Colonic mucosa (tissue), 4 donors: ENCODE results near the gene SPEN. TPM values are rescaled to one million over a fixed set of nuclear protein-coding genes. Genes with fewer than 3 reads are reported as not detected.

Experiments used
- DNase-seq: peaks from one replicate; pipeline ENCODE4 v3.0.0-alpha.2; 2020
- H3K27ac ChIP-seq: fragments of 200-600 bp; one replicate; pipeline ENCODE4 v1.8.0; 2021
- H3K27me3 ChIP-seq: fragments of 200-600 bp; one replicate; pipeline ENCODE4 v1.8.0; 2021
- H3K36me3 ChIP-seq: fragments of 200-600 bp; one replicate; pipeline ENCODE4 v1.8.0; 2021
- H3K4me1 ChIP-seq: fragments of 200-600 bp; one replicate; pipeline ENCODE4 v1.8.0; 2021; ENCODE audit warnings: mild to moderate bottlenecking
- H3K4me3 ChIP-seq: fragments of 200-600 bp; one replicate; pipeline ENCODE4 v1.8.0; 2021
- H3K9ac ChIP-seq, 2 donors: one replicate each; pipeline ENCODE4 v1.7.0; 2013; ENCODE audit warnings: control low read depth in 2 of 2, low read depth in 2 of 2, low read length in 2 of 2
- H3K9me3 ChIP-seq: fragments of 200-600 bp; one replicate; pipeline ENCODE4 v1.8.0; 2021
- CTCF ChIP-seq: fragments of 200-600 bp; IDR thresholded peaks from one replicate; pipeline ENCODE4 v1.8.0; 2022; ENCODE audit warnings: antibody characterized with exemption, mild to moderate bottlenecking
- intact Hi-C: fragments of 100-400 bp; cut with DNase I; formaldehyde crosslinking; loops from one replicate; pipeline ENCODE4 v1.14.1; 2022
- total RNA-seq, 2 donors: library from RNA; stranded (reverse); fragmentation: NEBNext Ultra II Directional in 1 of 2; extraction: Animal tissue kit (Norgen Biotek cat#: 25700) in 1 of 2; gene quantifications; one replicate each; pipeline ENCODE4 v1.2.1, GENCODE V29; 2021
- donor health status: healthy.
- donor health status: DM: no; HTN: no; CAD: no.
- donor health status: DM: no; HTN: no; CAD: no.

SPEN gene
- total RNA-seq, 2 donors from 2014 or later: 40.9 to 42.5 TPM

DNA sequence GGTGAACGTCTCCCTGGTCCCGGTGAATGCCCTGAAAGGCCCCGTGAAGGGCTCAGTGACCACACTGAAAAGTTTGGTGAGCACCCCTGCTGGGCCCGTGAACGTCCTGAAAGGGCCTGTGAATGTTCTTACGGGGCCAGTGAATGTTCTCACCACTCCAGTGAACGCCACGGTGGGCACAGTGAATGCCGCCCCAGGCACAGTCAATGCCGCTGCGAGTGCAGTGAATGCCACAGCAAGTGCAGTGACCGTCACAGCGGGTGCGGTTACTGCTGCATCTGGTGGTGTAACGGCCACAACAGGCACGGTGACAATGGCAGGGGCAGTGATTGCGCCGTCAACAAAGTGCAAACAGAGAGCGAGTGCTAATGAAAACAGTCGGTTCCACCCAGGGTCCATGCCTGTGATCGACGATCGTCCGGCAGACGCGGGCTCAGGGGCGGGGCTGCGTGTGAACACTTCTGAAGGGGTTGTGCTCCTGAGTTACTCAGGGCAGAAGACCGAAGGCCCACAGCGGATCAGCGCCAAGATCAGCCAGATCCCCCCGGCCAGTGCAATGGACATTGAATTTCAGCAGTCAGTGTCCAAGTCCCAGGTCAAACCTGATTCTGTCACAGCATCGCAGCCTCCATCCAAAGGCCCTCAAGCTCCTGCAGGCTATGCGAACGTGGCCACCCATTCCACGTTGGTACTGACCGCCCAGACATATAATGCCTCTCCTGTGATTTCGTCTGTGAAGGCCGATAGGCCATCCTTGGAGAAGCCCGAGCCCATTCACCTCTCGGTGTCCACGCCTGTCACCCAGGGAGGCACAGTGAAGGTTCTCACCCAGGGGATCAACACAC is 86.9 kb downstream of the SPEN start:
- no peak overlapping the region for H3K9ac ChIP-seq
- peaks cover 9% of the 10 kb centered on the region for H3K36me3 ChIP-seq
- no peak for TF ChIP-seq CTCF
- H3K9me3 ChIP-seq: no peaks in the 10 kb centered on the region
- H3K4me3 ChIP-seq: no peak overlapping the region
- peaks cover 7% of the 10 kb centered on the region for H3K4me1 ChIP-seq
- H3K27me3 ChIP-seq: no peaks in the 10 kb centered on the region
- DNase-seq: no peak
- intact Hi-C loops: no loop called here
- H3K27ac ChIP-seq: no peak overlapping the region

DNA sequence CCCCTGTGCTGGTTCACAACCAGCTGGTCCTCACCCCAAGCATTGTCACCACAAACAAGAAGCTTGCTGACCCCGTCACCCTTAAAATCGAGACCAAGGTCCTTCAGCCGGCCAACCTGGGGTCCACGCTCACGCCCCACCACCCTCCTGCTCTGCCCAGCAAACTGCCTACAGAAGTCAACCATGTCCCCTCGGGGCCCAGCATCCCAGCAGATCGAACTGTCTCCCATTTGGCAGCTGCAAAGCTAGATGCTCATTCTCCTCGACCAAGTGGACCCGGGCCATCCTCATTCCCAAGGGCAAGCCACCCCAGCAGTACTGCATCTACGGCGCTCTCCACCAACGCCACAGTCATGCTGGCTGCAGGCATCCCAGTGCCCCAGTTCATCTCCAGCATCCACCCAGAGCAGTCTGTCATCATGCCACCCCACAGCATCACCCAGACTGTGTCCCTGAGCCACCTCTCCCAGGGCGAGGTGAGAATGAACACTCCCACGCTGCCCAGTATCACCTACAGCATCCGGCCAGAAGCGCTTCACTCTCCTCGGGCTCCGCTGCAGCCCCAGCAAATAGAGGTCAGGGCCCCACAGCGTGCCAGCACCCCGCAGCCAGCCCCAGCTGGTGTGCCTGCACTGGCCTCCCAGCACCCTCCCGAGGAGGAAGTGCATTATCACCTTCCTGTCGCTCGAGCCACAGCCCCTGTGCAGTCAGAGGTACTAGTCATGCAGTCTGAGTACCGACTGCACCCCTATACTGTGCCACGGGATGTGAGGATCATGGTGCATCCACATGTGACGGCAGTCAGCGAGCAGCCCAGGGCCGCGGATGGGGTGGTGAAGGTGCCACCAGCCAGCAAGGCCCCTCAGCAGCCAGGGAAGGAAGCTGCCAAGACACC is 87.8 kb downstream of the SPEN start:
- H3K27me3 ChIP-seq: no peaks in the 10 kb centered on the region
- DNase-seq: no peak
- peaks cover 9% of the 10 kb centered on the region for H3K36me3 ChIP-seq
- no peak for TF ChIP-seq CTCF
- H3K27ac ChIP-seq: no peak overlapping the region
- peaks cover 10% of the 10 kb centered on the region for H3K4me1 ChIP-seq
- no peaks in the 10 kb centered on the region for H3K9me3 ChIP-seq
- H3K9ac ChIP-seq: no peak overlapping the region
- intact Hi-C loops: no loop called here
- H3K4me3 ChIP-seq: no peak overlapping the region

- Histone ChIP-seq H3K4me3 (no peak overlapping the region), H3K4me1 (peaks cover 10% of the 10 kb centered on the region), H3K36me3 (peaks cover 12% of the 10 kb centered on the region), H3K9me3 (no peaks in the 10 kb centered on the region), H3K27ac (no peak overlapping the region), H3K27me3 (no peaks in the 10 kb centered on the region), H3K9ac (no peak overlapping the region)
- intact Hi-C loops: no loop called here
- no peak for DNase-seq
- no peak for TF ChIP-seq CTCF
Observed at GRCh38 chr1:15936025-15936424, 88.5 kb downstream of the SPEN start.

- TF ChIP-seq CTCF: no peak
- H3K9me3 ChIP-seq: no peaks in the 10 kb centered on the region
- no peak overlapping the region for H3K4me3 ChIP-seq
- no peaks in the 10 kb centered on the region for H3K27me3 ChIP-seq
- H3K4me1 ChIP-seq: peaks cover 10% of the 10 kb centered on the region
- H3K9ac ChIP-seq: no peak overlapping the region
- H3K36me3 ChIP-seq: peaks cover 18% of the 10 kb centered on the region
- H3K27ac ChIP-seq: no peak overlapping the region
- intact Hi-C loops: no loop called here
- no peak for DNase-seq
Observed at GRCh38 chr1:15937146-15937545, 89.6 kb downstream of the SPEN start.

DNA sequence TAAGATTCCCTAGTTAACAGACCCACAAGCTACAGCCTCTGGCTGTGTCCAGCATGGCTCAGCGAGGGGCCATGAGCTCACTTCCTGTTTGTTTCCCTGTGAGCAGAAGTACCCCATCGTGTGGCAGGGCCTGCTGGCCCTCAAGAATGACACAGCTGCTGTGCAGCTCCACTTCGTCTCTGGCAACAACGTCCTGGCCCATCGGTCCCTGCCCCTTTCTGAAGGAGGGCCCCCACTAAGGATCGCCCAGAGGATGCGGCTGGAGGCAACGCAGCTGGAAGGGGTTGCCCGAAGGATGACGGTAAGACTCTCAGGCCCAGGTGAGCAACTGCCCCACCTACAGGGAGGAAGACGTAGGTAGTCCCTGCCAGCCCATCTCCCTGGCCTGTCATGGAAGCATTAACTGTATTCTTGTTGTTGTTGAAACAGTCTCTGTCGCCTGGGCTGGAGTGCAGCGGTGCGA is 90.2 kb downstream of the SPEN start:
- no peak for TF ChIP-seq CTCF
- Histone ChIP-seq H3K4me1 (peaks cover 10% of the 10 kb centered on the region), H3K27ac (no peak overlapping the region), H3K27me3 (no peaks in the 10 kb centered on the region), H3K36me3 (peaks cover 19% of the 10 kb centered on the region), H3K9me3 (no peaks in the 10 kb centered on the region), H3K4me3 (no peak overlapping the region), H3K9ac (no peak overlapping the region)
- intact Hi-C loops: no loop called here
- DNase-seq: no peak
